GM12872 (cell line): ENCODE results near the gene C12orf60.

Experiments used
- CTCF ChIP-seq: IDR thresholded peaks from 3 replicates; pipeline ENCODE4 v1.5.1; 2011; ENCODE audit warnings: low read depth, mild to moderate bottlenecking, low read length, moderate library complexity; ENCODE audit not compliant: insufficient read depth

C12orf60 gene

GRCh38 chr12:14810167-14810952, 6.9 kb downstream of the C12orf60 start:
- TF ChIP-seq CTCF: no peak

GRCh38 chr12:14810953-14811483, 7.5 kb downstream of the C12orf60 start:
- peak; percentile 22; the same call in 1 of the 3 replicates for TF ChIP-seq CTCF

GRCh38 chr12:14811486-14811885, 8.0 kb downstream of the C12orf60 start:
- TF ChIP-seq CTCF: no peak

- TF ChIP-seq CTCF: no peak
Measured at GRCh38 chr12:14814014-14814413, 10.5 kb downstream of the C12orf60 start, which contains the start of gene SMCO3. Gene SMCO3 (minus strand): TSS chr12:14814182. CDS start chr12:14806680, 7,502 bp downstream.

DNA sequence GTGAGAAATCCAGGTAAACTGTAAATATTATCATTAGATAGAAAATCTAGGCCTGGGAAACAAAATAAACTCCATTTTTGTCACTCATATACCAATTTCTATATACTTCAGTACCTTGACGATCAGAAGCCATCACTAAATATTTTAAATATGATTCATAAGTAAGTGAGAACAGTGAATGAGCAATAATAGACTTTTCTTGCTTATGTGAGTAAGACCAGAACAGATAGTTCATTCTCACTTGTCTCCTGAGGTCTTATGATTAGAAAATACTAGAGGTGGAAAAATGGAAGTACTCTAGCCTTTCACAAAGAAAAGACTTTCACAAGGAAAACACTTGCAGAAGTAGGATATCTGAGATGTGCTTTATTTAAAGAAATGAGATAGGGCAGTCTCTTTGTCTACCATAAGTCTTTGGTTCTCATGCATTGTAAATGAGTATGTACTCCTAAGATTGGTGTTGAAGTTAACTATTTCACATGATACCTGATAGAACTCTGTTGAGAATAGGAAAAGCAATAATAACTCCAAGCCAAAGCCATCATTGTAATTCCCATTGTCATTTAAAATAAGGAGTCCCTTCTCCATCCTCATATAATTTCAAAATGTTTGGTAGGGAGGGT, 20.7 kb downstream of the C12orf60 start:
- no peak for TF ChIP-seq CTCF

GRCh38 chr12:14825256-14825655, 21.8 kb downstream of the C12orf60 start:
- TF ChIP-seq CTCF: no peak

- TF ChIP-seq CTCF: no peak
Measured at GRCh38 chr12:14826491-14826890, 23.0 kb downstream of the C12orf60 start.
